Caco-2 (cell line): ENCODE results near the gene ARMH3. TPM values are rescaled to one million over a fixed set of nuclear protein-coding genes. Genes with fewer than 3 reads are reported as not detected.

Source experiments
- BruUV-seq: library from RNA; stranded (reverse); fragments of 400-500 nt; replicated peaks from 2 replicates; lab custom pipeline; 2021; lab: Mats Ljungman, UMichigan
- CTCF ChIA-PET: fragments of 300-600 bp; sonication (Branson Sonifier 250); formaldehyde crosslinking; loops from one replicate; lab custom pipeline; 2022; ENCODE audit warnings: antibody characterized with exemption; lab: Charles Lee
- POLR2A ChIA-PET: fragments of 300-600 bp; sonication (Branson Sonifier 250); formaldehyde crosslinking; loops from one replicate; lab custom pipeline; 2022; ENCODE audit warnings: antibody characterized with exemption; lab: Charles Lee
- DNase-seq, 2 experiments: peaks; one replicate each; pipeline versions ENCODE4 v3.0.0 to v3.0.0-alpha.2; 2020 to 2022
- H3K27me3 ChIP-seq: replicated peaks from 2 replicates; pipeline ENCODE4 v1.6.0; 2011; ENCODE audit warnings: low read length; ENCODE audit not compliant: control insufficient read depth, insufficient read depth
- H3K36me3 ChIP-seq: 2 replicates; pipeline ENCODE4 v1.5.1; 2011; ENCODE audit warnings: low read length; ENCODE audit not compliant: control insufficient read depth, insufficient read depth
- H3K4me1 ChIP-seq: fragments of 250-450 bp; sonication (Bioruptor Pico); 2 replicates; pipeline ENCODE4 v1.5.1; 2020; ENCODE audit warnings: mild to moderate bottlenecking
- H3K4me3 ChIP-seq: 2 replicates; pipeline ENCODE4 v1.5.1; 2011; ENCODE audit warnings: low read depth, mild to moderate bottlenecking, control low read depth, low read length
- H3K9me3 ChIP-seq: fragments of 250-450 bp; sonication (Bioruptor Pico); 2 replicates; pipeline ENCODE4 v1.5.1; 2020; ENCODE audit warnings: mild to moderate bottlenecking, moderate library complexity
- H3K27ac Mint-ChIP-seq: one replicate; pipeline ENCODE4 v1.8.0; 2022; ENCODE audit warnings: mixed read lengths; ENCODE audit not compliant: unreplicated experiment
- H3K27me3 Mint-ChIP-seq: one replicate; pipeline ENCODE4 v1.8.0; 2022; ENCODE audit warnings: mixed read lengths; ENCODE audit not compliant: insufficient read depth, unreplicated experiment
- H3K36me3 Mint-ChIP-seq: one replicate; pipeline ENCODE4 v1.8.0; 2022; ENCODE audit warnings: mild to moderate bottlenecking, mixed read lengths; ENCODE audit not compliant: insufficient read depth, unreplicated experiment
- H3K4me1 Mint-ChIP-seq: one replicate; pipeline ENCODE4 v1.8.0; 2022; ENCODE audit warnings: low read depth, mixed read lengths; ENCODE audit not compliant: unreplicated experiment
- H3K4me3 Mint-ChIP-seq: one replicate; pipeline ENCODE4 v1.8.0; 2022; ENCODE audit warnings: mild to moderate bottlenecking, moderate library complexity, mixed read lengths; ENCODE audit not compliant: unreplicated experiment
- H3K9me3 Mint-ChIP-seq: one replicate; pipeline ENCODE4 v1.8.0; 2022; ENCODE audit warnings: mixed read lengths; ENCODE audit not compliant: unreplicated experiment
- intact Hi-C: fragments of 100-400 bp; cut with micrococcal nuclease; formaldehyde crosslinking; loops from one replicate; pipeline ENCODE4 v1.10.0; 2022; ENCODE audit not compliant: unreplicated experiment
- total RNA-seq: library from RNA; stranded (reverse); gene quantifications from 2 replicates; pipeline ENCODE4 v1.2.3, GENCODE V29; 2022
- TF ChIP-seq, protein P1 (sequence below), 2 experiments: fragments of 200-600 bp in 1 of 2; IDR thresholded peaks; 1 replicate in 1 of 2; 2 replicates in 1 of 2; pipeline versions ENCODE4 v1.5.1 to v1.8.0; 2011 to 2022; ENCODE audit warnings: antibody characterized with exemption in 1 of 2, control low read depth in 1 of 2, inconsistent platforms in 1 of 2, low read depth in 1 of 2, low read length in 1 of 2, mild to moderate bottlenecking in 1 of 2, moderate library complexity in 1 of 2; ENCODE audit not compliant: insufficient read depth in 1 of 2, severe bottlenecking in 1 of 2, unreplicated experiment in 1 of 2

Gene ARMH3
- total RNA-seq, 1 experiment from 2014 or later: 17.4 TPM

DNA sequence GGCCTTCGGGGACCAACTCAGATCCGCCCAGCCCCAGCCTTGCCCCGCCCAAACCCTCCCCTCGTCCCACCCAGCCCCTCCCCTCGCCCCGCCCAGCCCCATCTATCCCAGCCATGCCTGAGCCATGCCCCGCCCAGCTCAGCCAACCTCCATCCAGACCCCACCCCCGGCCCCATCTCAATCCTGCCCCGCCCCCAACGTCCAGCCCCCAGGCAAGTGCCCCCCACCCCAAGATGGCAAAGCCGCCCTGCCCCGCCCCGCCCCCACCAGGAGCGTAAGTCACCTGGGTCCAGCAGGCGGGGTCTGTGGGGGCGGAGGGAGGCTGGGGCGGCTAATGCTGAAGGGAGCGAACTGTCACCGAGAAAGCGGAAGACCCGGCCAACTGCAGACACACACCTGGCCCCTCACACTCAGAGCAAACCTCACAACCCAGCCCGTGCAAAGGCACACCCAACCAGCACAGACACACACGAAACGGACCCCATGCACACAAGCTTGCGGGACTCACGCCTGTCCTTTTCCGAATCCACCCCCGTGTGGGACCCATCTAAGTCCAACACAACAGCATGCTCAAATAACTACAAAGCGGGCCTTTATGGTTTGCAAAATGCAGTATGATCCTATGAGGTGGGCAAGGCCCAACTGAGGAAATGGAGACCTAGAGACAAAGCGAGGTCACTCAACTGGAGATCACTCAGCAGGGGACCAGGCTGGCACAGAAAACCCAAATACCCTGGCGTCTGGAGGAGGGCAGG is 226.2 kb downstream of the ARMH3 start:
- no peak overlapping the region for H3K4me3 ChIP-seq
- H3K27me3 ChIP-seq: no peaks in the 10 kb centered on the region
- H3K36me3 ChIP-seq: no peaks in the 10 kb centered on the region
- Mint-ChIP-seq H3K27me3 (no peaks in the 10 kb centered on the region), H3K9me3 (no peaks in the 10 kb centered on the region), H3K4me1 (no peaks in the 10 kb centered on the region), H3K36me3 (peaks cover 18% of the 10 kb centered on the region), H3K27ac (no peak overlapping the region), H3K4me3 (no peak overlapping the region)
- H3K9me3 ChIP-seq: no peaks in the 10 kb centered on the region
- TF ChIP-seq, protein P1, sequence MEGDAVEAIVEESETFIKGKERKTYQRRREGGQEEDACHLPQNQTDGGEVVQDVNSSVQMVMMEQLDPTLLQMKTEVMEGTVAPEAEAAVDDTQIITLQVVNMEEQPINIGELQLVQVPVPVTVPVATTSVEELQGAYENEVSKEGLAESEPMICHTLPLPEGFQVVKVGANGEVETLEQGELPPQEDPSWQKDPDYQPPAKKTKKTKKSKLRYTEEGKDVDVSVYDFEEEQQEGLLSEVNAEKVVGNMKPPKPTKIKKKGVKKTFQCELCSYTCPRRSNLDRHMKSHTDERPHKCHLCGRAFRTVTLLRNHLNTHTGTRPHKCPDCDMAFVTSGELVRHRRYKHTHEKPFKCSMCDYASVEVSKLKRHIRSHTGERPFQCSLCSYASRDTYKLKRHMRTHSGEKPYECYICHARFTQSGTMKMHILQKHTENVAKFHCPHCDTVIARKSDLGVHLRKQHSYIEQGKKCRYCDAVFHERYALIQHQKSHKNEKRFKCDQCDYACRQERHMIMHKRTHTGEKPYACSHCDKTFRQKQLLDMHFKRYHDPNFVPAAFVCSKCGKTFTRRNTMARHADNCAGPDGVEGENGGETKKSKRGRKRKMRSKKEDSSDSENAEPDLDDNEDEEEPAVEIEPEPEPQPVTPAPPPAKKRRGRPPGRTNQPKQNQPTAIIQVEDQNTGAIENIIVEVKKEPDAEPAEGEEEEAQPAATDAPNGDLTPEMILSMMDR (IDR thresholded peaks at IDR 0.05; ENCODE audit: insufficient read depth in 1 of 2, low read depth in 1 of 2, low read length in 1 of 2, severe bottlenecking in 1 of 2, unreplicated experiment in 1 of 2): no peak
- DNase-seq: peak in 1 of 2 experiments; percentile 31
- no TSS peak for BruUV-seq
- H3K4me1 ChIP-seq: no peaks in the 10 kb centered on the region
- CTCF ChIA-PET: no interaction called here
- POLR2A ChIA-PET: interaction anchor here (0.6 kb wide), 1 partner anchor 19 kb away, joined by 3 read pairs; no protein-coding TSS in a partner anchor
- intact Hi-C loops: no loop called here

DNA sequence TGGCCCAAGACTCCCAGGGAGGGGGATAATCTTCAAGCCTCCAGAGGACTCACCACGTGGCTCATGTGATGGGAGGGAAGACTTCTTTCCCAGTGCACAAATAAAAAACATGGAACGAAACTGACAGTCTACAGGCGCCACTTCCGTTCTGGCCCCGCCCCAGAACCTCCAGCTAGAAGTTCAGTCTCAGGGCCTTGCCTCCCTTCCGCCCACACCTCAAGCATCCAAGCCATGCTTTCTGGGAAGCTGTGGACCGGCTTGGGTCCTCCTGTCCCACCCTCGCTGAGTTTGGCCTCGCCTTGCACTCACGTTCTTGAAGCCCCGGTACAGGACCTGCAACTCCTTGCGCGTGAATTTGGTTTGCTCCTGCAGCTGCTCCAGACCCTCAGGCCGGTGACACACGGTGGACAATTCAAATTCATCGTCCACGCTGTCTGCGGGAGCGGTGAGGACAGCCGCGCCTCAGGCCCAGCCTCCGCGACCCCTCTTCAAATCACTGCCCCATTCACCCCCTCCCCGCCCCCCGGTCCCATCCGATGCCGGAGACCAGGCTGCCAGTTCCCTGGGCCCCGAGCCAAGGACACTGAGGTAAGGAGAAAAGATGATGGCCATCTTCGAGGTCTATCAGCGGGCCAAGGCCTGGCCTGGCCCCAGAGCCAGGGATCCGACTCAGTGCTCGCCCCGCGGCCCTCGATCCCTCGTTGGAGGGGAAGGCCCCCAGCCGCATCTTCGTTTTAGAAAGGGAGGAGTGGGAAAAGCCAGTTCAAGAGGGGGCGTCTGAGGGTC is 227.0 kb downstream of the ARMH3 start:
- H3K27ac Mint-ChIP-seq: no peak overlapping the region
- intact Hi-C loops: no loop called here
- no TSS peak for BruUV-seq

More for the DNA sequence above, 227.0 kb downstream of the ARMH3 start:
- Histone ChIP-seq H3K27me3 (no peaks in the 10 kb centered on the region), H3K36me3 (no peaks in the 10 kb centered on the region), H3K4me1 (no peaks in the 10 kb centered on the region), H3K9me3 (no peaks in the 10 kb centered on the region), H3K4me3 (no peak overlapping the region)
- no peaks in the 10 kb centered on the region for H3K27me3 Mint-ChIP-seq
- H3K4me3 Mint-ChIP-seq: no peak overlapping the region
- peaks cover 17% of the 10 kb centered on the region for H3K36me3 Mint-ChIP-seq
- TF ChIP-seq, protein P1 (IDR thresholded peaks at IDR 0.05; ENCODE audit: insufficient read depth in 1 of 2, low read depth in 1 of 2, low read length in 1 of 2, severe bottlenecking in 1 of 2, unreplicated experiment in 1 of 2): no peak
- ChIA-PET POLR2A (interaction anchor here (0.6 kb wide), 1 partner anchor 20 kb away, joined by 3 read pairs; no protein-coding TSS in a partner anchor), CTCF (interaction anchor here (0.5 kb wide), 1 partner anchor 1669 kb away, joined by 3 read pairs; no protein-coding TSS in a partner anchor)
- H3K4me1 Mint-ChIP-seq: no peaks in the 10 kb centered on the region
- H3K9me3 Mint-ChIP-seq: no peaks in the 10 kb centered on the region
- peak in 1 of 2 experiments; percentile 31 for DNase-seq
